IPS DF 4.7 (cell line): ENCODE results near the gene IFITM5.
"Not testable (repeated sequence)": the region's sequence is repeated elsewhere in the genome, so short reads cannot be mapped to it uniquely, and the experiment has no call there.

Experiments
- DNase-seq: peaks from one replicate; pipeline ENCODE4 v3.0.0-alpha.2; 2013; ENCODE audit warnings: low spot score; ENCODE audit errors: extremely low read depth

Gene IFITM5

GRCh38 chr11:295351-296170, 3.8 kb downstream of the IFITM5 start:
- no peak for DNase-seq

- no peak for DNase-seq
These were observed 4.5 kb downstream of the IFITM5 start for GRCh38 chr11:294780-295179.

- no peak for DNase-seq
These were observed 5.3 kb downstream of the IFITM5 start for GRCh38 chr11:293852-294661.

- DNase-seq = no peak
These were observed 6.0 kb downstream of the IFITM5 start for GRCh38 chr11:293271-293851.

GRCh38 chr11:292211-293121, 6.9 kb downstream of the IFITM5 start:
- no peak for DNase-seq

- no peak for DNase-seq
These were observed 7.8 kb downstream of the IFITM5 start for GRCh38 chr11:291281-292210.

- no peak for DNase-seq
These were observed 8.6 kb downstream of the IFITM5 start for GRCh38 chr11:290621-291231.

- no peak for DNase-seq
These were observed 9.4 kb downstream of the IFITM5 start for GRCh38 chr11:289712-290620.

- DNase-seq = no peak
These were observed 10.0 kb downstream of the IFITM5 start for GRCh38 chr11:289398-289711.

GRCh38 chr11:288478-289397, 10.6 kb downstream of the IFITM5 start, which contains the start of gene PGGHG:
TSS of gene PGGHG (plus strand) at chr11:289126. CDS start at chr11:289817, 691 bp downstream.
- DNase-seq = no peak

- no peak for DNase-seq
These were observed 11.4 kb downstream of the IFITM5 start for GRCh38 chr11:287821-288477.

- DNase-seq = not testable (repeated sequence)
These were observed 12.1 kb downstream of the IFITM5 start for GRCh38 chr11:286977-287820.

GRCh38 chr11:285894-286220, 13.5 kb downstream of the IFITM5 start:
- no peak for DNase-seq

GRCh38 chr11:285021-285893, 14.1 kb downstream of the IFITM5 start:
- no peak for DNase-seq
